ENCODE results near the gene FRMD4A. TPM values are rescaled to one million over a fixed set of nuclear protein-coding genes. Genes with fewer than 3 reads are reported as not detected.

FRMD4A gene
- total RNA-seq, 4 donors from 2014 or later, result 4.0 to 12.7 (median 5.6) TPM

GRCh38 chr10:13722747-13723653, 607.7 kb downstream of the FRMD4A start:
- no peaks in the 10 kb centered on the region for H3K27me3 ChIP-seq
- H3K36me3 ChIP-seq, result no peaks in the 10 kb centered on the region
- H3K27ac ChIP-seq, result no peak overlapping the region
- 90 to 93% methylated on average over 4 of the region's 4 CpGs for WGBS, 2 donors (ENCODE audit: low coverage in 1 of 2)
- H3K4me1 ChIP-seq, result peaks cover 0 to 18% (median 1%) of the 10 kb centered on the region in 4 donors
- in situ Hi-C loops (cut with MboI; ENCODE audit: low pct_ligation_motif_present in 1 of 4, low pct_unique_long_range_greater_than_20kb in 1 of 4, low sequenced_read_pairs in 3 of 4), result no loop called here
- H3K9me3 ChIP-seq, result no peaks in the 10 kb centered on the region
- intact Hi-C loops (cut with DNase I; ENCODE audit: low total_unique reads), result no loop called here
- no peak overlapping the region for H3K4me3 ChIP-seq
- no peak for TF ChIP-seq POLR2A (IDR thresholded peaks at IDR 0.05)
- no peak for TF ChIP-seq POLR2AphosphoS5 (IDR thresholded peaks at IDR 0.05)
- TF ChIP-seq EP300 (IDR thresholded peaks at IDR 0.05; ENCODE audit: low read depth), result no peak
- no peak for TF ChIP-seq CTCF (IDR thresholded peaks at IDR 0.05)
- DNase-seq, result no peak

GRCh38 chr10:13721486-13721885, 609.2 kb downstream of the FRMD4A start:
- in situ Hi-C loops (cut with MboI; ENCODE audit: low pct_ligation_motif_present in 1 of 4, low pct_unique_long_range_greater_than_20kb in 1 of 4, low sequenced_read_pairs in 3 of 4), result no loop called here
- Histone ChIP-seq H3K27me3 (no peaks in the 10 kb centered on the region), H3K27ac (no peak overlapping the region), H3K4me3 (no peak overlapping the region), H3K9me3 (no peaks in the 10 kb centered on the region), H3K4me1 (peaks cover 0 to 26% (median 6%) of the 10 kb centered on the region in 4 donors), H3K36me3 (no peaks in the 10 kb centered on the region)
- intact Hi-C loops (cut with DNase I; ENCODE audit: low total_unique reads), result no loop called here
- no peak for DNase-seq
- WGBS, 2 donors (ENCODE audit: low coverage in 1 of 2), result 75 to 92% methylated on average over 2 to 7 of the region's 7 CpGs
- TF ChIP-seq POLR2AphosphoS5 (IDR thresholded peaks at IDR 0.05), result no peak
- TF ChIP-seq EP300 (IDR thresholded peaks at IDR 0.05; ENCODE audit: low read depth), result no peak

- Histone ChIP-seq H3K9me3 (no peaks in the 10 kb centered on the region), H3K36me3 (no peaks in the 10 kb centered on the region), H3K4me3 (no peak overlapping the region), H3K27ac (no peak overlapping the region), H3K4me1 (peaks cover 0 to 26% (median 6%) of the 10 kb centered on the region in 4 donors), H3K27me3 (no peaks in the 10 kb centered on the region)
- intact Hi-C loops (cut with DNase I; ENCODE audit: low total_unique reads) (no loop called here), in situ Hi-C loops (cut with MboI; ENCODE audit: low pct_ligation_motif_present in 1 of 4, low pct_unique_long_range_greater_than_20kb in 1 of 4, low sequenced_read_pairs in 3 of 4) (no loop called here)
- WGBS, 2 donors (ENCODE audit: low coverage in 1 of 2), result 77 to 96% methylated on average over 4 of the region's 4 CpGs
- DNase-seq, result no peak
- TF ChIP-seq CTCF (IDR thresholded peaks at IDR 0.05) (no peak), POLR2A (IDR thresholded peaks at IDR 0.05) (no peak), EP300 (IDR thresholded peaks at IDR 0.05; ENCODE audit: low read depth) (no peak), POLR2AphosphoS5 (IDR thresholded peaks at IDR 0.05) (no peak)
Measured at GRCh38 chr10:13720699-13721098, 610.0 kb downstream of the FRMD4A start.

- Histone ChIP-seq H3K4me1 (peaks cover 0 to 26% (median 6%) of the 10 kb centered on the region in 4 donors), H3K36me3 (no peaks in the 10 kb centered on the region), H3K27me3 (no peaks in the 10 kb centered on the region), H3K27ac (peak overlapping the region in 1 of 4 donors; percentile 58), H3K4me3 (no peak overlapping the region), H3K9me3 (no peaks in the 10 kb centered on the region)
- TF ChIP-seq POLR2AphosphoS5 (IDR thresholded peaks at IDR 0.05) (no peak), CTCF (IDR thresholded peaks at IDR 0.05) (no peak), EP300 (IDR thresholded peaks at IDR 0.05; ENCODE audit: low read depth) (no peak), POLR2A (IDR thresholded peaks at IDR 0.05) (no peak)
- in situ Hi-C loops (cut with MboI; ENCODE audit: low pct_ligation_motif_present in 1 of 4, low pct_unique_long_range_greater_than_20kb in 1 of 4, low sequenced_read_pairs in 3 of 4) (no loop called here), intact Hi-C loops (cut with DNase I; ENCODE audit: low total_unique reads) (no loop called here)
- 54 to 84% methylated on average over 2 to 5 of the region's 5 CpGs for WGBS, 2 donors (ENCODE audit: low coverage in 1 of 2)
- no peak for DNase-seq
Measured at GRCh38 chr10:13719425-13719824, 611.3 kb downstream of the FRMD4A start.
